K562 (cell line): Measurements from ENCODE around the gene PPP1R12B. TPM values are rescaled to one million over a fixed set of nuclear protein-coding genes. Genes with fewer than 3 reads are reported as not detected.

Experiments used
- FOXJ2 ChIP-seq: fragments of 200-800 bp; sonication (Bioruptor generic); IDR thresholded peaks from 2 replicates; pipeline ENCODE4 v1.6.1; 2016; ENCODE audit warnings: missing genetic modification characterization, missing compliant biosample characterization
- MAFG ChIP-seq: fragments of 450-650 bp; conservative IDR thresholded peaks from 2 replicates; pipeline ENCODE4 v1.6.1; 2016; ENCODE audit warnings: missing genetic modification characterization, missing compliant biosample characterization
- MBD2 ChIP-seq: sonication (generic); IDR thresholded peaks from 2 replicates; pipeline ENCODE4 v1.6.1; 2016; ENCODE audit warnings: low read depth, borderline replicate concordance
- NR1H2 ChIP-seq: sonication (generic); formaldehyde crosslinking; IDR thresholded peaks from 2 replicates; pipeline ENCODE4 v1.4.0; 2020; ENCODE audit warnings: mild to moderate bottlenecking, missing genetic modification reagents
- POLR2AphosphoS5 ChIP-seq: IDR thresholded peaks from 2 replicates; pipeline ENCODE4 v1.6.1; 2011; ENCODE audit warnings: mild to moderate bottlenecking, low read depth, low read length, moderate library complexity; ENCODE audit not compliant: control insufficient read depth, insufficient read depth
- RBBP5 ChIP-seq: fragments of 200-600 bp; sonication (generic); IDR thresholded peaks from 2 replicates; pipeline ENCODE4 v1.6.1; 2012; ENCODE audit warnings: borderline replicate concordance, mild to moderate bottlenecking, low read length, control low read depth, inconsistent platforms; ENCODE audit not compliant: insufficient read depth, poor library complexity, severe bottlenecking
- SIN3B ChIP-seq: fragments of 450-650 bp; IDR thresholded peaks from 2 replicates; pipeline ENCODE4 v1.6.1; 2017; ENCODE audit warnings: low read depth, mild to moderate bottlenecking, moderate library complexity
- TBP ChIP-seq: optimal IDR thresholded peaks from 2 replicates; pipeline ENCODE3; 2011; ENCODE audit warnings: low read depth, low read length, improper control_type of control experiment
- TCF15 ChIP-seq: fragments of 250-450 bp; sonication (Bioruptor Pico); IDR thresholded peaks from 2 replicates; pipeline ENCODE4 v1.8.0; 2022; ENCODE audit warnings: moderate library complexity, mild to moderate bottlenecking, inconsistent platforms
- THAP12 ChIP-seq: fragments of 250-450 bp; sonication (Bioruptor Pico); IDR thresholded peaks from 2 replicates; pipeline ENCODE4 v1.9.0; 2021; ENCODE audit warnings: mild to moderate bottlenecking, inconsistent platforms
- USF1 ChIP-seq: sonication (generic); formaldehyde crosslinking; IDR thresholded peaks from 2 replicates; pipeline ENCODE4 v1.9.0; 2022; ENCODE audit warnings: mild to moderate bottlenecking, missing genetic modification reagents
- WHSC1 ChIP-seq: IDR thresholded peaks from one replicate; pipeline ENCODE4 v1.6.1; 2012; ENCODE audit warnings: low read length, control low read depth, inconsistent platforms
- ZNF165 ChIP-seq: fragments of 250-450 bp; sonication (Bioruptor Pico); IDR thresholded peaks from 2 replicates; pipeline ENCODE4 v1.4.0; 2020; ENCODE audit warnings: borderline replicate concordance
- ZNF318 ChIP-seq, 2 experiments: fragments of 450-650 bp; IDR thresholded peaks; 2 replicates each; pipeline ENCODE4 v1.6.1; 2016; ENCODE audit warnings: mild to moderate bottlenecking in 2 of 2, borderline replicate concordance in 1 of 2, low read depth in 1 of 2, moderate library complexity in 1 of 2
- ZNF551 ChIP-seq: fragments of 250-450 bp; sonication (Bioruptor Pico); IDR thresholded peaks from 2 replicates; pipeline ENCODE4 v1.5.0; 2021; ENCODE audit warnings: mild to moderate bottlenecking, moderate library complexity
- polyA plus RNA-seq, 8 experiments: library from polyadenylated mRNA; depleted of rRNA in 4 of 8; stranded (reverse) in 5 of 8; unstranded in 3 of 8; fragments of >200 nt; fragmentation: Nextera tagmentation in 2 of 8; fragmentation: Illumina TruSeq in 1 of 8; extraction: Ambion mirVana in 2 of 8; extraction: Trizol in 1 of 8; gene quantifications; 2 replicates each; pipeline versions ENCODE4 v1.2.1 to v1.2.3, GENCODE V29; 2011 to 2014; ENCODE audit warnings: inconsistent platforms in 1 of 8, missing spikeins in 1 of 8
- total RNA-seq, 7 experiments: library from RNA; depleted of rRNA in 6 of 7; stranded (reverse); fragments of >200 nt in 6 of 7; fragmentation: Illumina TruSeq in 2 of 7; extraction: Trizol in 2 of 7; gene quantifications; 2 replicates each; pipeline versions ENCODE4 v1.2.1 to v1.2.3, GENCODE V29; 2011 to 2021; ENCODE audit warnings: low replicate concordance in 1 of 7

Gene PPP1R12B
- total and polyA plus RNA-seq, 9 of the 15 experiments (the other 6 are each of a cell fraction or from before 2014, with no cell fraction given), result 0.73 to 16.9 (median 13.6) TPM

GRCh38 chr1:202348509-202349205 lies at the start of gene PPP1R12B (continued):
- TF ChIP-seq TCF15 (CRISPR knock-in tag) (no peak), NR1H2 (0 out of 2 replicates have a peak, but pooled peaks have one; percentile 56), USF1 (CRISPR knock-in tag) (peak; percentile 92), FOXJ2 (tag) (peak; percentile 78), WHSC1 (no peak), MBD2 (peak; percentile 96), ZNF165 (CRISPR knock-in tag) (no peak), MAFG (tag) (no peak), SIN3B (peak; percentile 75), ZNF551 (CRISPR knock-in tag) (no peak), RBBP5 (peak; percentile 99), TBP (peak; percentile 92), ZNF318 (IDR thresholded peaks at IDR 0.05; ENCODE audit: borderline replicate concordance in 1 of 2, low read depth in 1 of 2) (no peak), POLR2AphosphoS5 (peak; percentile 66), THAP12 (CRISPR knock-in tag) (0 out of 2 replicates have a peak, but pooled peaks have one; percentile 17)
